Measurements from ENCODE around the gene SLC26A1.

DNA sequence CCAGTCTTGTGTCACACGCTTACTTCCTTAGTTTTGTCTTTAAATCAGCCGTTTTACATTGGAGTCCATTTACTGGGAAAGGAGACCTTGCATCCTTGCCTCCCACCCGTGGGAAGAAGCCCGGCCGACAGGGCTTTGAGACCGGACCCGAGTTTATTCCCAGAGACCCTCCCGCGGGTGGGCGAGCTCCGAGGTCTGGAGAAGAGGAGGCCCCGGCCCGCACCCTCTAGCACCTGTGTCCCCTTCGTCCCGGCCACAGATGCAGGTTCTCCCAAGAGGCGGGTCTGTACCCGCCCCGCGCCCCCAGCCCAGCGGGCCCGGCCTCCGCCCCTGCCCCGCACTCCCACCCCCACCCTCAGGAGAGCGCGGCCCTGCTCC is 3.8 kb upstream of the SLC26A1 start:
- TF ChIP-seq POLR2AphosphoS5 (IDR thresholded peaks at IDR 0.05; ENCODE audit: low read depth, low read length): no peak
- no peak for TF ChIP-seq POLR2A (IDR thresholded peaks at IDR 0.05; ENCODE audit: low read depth, low read length)
- TF ChIP-seq TAF1 (IDR thresholded peaks at IDR 0.05; ENCODE audit: borderline replicate concordance, low read depth, low read length): no peak
